ENCODE results near the gene BCAS4.

BCAS4 gene

GRCh38 chr20:50903353-50904051 is 108.6 kb downstream of the BCAS4 start:
- DNase-seq (ENCODE audit: low spot score) (no peak), FAIRE-seq (no peak)

DNA sequence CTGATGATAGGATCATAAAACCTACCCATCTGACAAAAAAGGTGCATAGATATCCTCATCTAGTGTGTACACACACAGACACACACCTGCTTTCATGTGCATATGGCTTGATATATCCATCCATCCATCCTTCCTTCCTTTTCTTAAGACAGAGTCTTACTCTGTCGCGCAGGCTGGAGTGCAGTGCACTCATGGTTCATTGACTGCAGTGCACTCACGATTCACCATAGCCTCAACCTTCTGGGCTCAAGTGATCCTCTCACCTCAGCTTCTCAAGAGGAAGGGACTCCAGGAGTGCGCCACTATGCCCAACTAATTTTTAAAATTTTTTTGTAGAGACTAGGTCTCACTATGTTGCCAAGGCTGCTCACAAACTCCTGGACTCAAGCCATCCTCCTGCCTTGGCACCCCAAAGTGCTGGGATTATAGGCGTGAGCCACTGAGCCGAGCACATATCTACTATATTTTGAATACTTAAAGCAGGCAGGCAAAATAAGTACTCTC is 109.3 kb downstream of the BCAS4 start:
- no peak for FAIRE-seq
- DNase-seq (ENCODE audit: low spot score): no peak

DNA sequence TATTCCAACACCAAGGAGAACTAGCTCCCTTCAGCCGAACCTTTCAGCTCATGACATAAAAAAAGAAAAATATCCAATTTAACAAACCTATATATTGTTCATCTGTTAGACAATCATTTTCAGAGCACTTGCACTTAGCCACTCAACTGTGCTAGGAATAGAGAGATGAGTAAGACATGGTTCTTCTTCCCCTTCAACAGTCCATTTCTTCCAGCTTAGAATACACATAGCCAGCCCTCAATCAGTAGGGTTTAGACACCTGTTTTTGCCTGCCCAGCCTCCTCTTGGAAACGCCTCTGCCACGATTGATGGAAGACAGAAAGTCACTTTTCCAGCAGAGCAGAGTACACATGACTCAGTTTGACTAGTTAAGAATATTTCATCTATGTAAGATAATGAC is 114.6 kb downstream of the BCAS4 start:
- DNase-seq (ENCODE audit: low spot score): no peak
- FAIRE-seq: no peak

DNA sequence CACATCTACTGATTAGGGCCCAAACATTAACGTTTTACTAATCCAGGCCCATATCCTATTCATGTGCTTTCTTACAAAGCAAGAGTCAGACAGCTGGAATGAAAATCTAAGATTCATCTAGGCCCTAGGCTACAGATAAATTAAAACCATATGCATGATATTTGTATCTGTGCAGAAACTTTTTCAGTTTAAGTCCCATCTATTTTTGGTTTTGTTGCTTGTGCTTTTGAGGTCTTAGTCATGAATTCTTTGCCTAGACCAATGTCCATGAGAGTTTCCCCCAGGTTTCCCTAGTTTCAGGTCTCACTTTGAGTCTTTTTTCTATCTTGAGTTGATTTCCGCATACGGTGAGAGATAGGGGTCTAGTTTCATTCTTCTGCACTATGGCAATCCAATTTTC is 116.2 kb downstream of the BCAS4 start:
- DNase-seq (ENCODE audit: low spot score) (no peak), FAIRE-seq (no peak)

- DNase-seq (ENCODE audit: low spot score): no peak
- FAIRE-seq: no peak
Measured at GRCh38 chr20:50911716-50912115, 116.9 kb downstream of the BCAS4 start.

DNA sequence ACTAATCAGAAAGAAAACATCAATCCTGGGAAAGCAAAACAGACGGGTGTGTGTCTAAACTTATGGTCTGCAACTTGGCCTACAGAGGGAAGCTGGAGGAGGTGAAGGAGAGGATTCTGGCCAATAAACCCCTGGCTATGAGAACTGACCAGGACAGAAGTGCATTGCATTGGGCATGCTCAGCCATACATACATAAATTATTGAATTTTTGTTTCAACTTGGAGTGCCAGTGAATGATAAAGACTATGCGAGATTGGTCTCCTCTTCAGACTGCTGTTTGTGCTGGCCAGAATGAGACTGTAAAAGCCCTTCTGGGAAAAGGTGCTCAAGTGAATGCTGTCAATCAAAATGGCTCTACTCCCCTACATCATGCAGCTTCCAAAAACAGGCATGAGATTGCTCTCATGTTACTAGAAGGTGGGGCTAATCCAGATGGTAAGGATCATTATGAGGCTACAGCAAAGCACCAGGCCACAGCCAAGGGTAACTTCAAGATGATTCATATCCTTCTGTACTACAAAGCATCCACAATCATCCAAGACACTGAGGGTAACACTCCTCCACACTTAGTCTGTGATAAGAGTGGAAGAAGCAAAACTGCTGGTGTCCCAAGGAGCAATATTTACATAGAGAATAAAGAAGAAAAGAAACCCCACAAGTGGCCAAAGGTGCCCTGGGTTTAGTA is 119.0 kb downstream of the BCAS4 start:
- DNase-seq (ENCODE audit: low spot score) (no peak), FAIRE-seq (no peak)

DNA sequence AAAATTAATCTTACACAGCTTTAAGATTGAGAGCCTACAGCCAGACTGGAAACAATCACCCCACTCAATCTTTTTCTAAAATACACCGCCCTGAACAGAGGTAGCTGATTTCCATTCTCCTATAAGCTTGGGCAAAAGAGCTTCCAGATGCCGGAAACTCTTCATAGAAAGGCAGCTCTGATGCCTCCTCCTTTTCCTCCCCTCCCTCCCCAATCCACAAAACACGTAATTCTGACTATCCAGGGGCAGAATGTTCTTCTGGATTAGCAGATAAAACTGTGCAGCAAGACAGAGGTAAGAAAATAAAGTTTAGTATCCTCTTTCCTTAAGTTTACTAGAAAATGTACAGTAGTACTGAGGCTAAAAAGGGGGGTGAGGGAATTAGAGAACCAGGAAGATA is 120.6 kb downstream of the BCAS4 start:
- FAIRE-seq: no peak
- DNase-seq (ENCODE audit: low spot score): no peak

DNA sequence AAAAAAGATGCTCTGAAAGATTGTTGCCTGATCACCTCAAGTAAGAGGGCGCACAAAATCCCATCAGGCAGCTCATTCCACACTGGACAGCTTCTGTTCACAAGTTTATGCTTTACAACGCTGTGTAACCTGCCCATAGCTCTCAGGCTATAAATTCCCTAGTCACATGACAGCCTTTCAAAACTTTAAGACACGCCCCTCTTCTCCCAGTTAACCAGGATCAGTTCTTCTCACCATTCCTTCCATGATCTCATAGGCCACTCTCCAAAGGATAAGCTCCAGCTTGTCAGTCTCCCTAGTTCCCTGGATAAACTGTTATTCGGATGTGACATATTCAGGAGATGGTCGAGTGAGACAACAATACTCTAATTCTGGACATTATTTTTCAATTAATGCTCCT is 121.4 kb downstream of the BCAS4 start:
- no peak for FAIRE-seq

DNA sequence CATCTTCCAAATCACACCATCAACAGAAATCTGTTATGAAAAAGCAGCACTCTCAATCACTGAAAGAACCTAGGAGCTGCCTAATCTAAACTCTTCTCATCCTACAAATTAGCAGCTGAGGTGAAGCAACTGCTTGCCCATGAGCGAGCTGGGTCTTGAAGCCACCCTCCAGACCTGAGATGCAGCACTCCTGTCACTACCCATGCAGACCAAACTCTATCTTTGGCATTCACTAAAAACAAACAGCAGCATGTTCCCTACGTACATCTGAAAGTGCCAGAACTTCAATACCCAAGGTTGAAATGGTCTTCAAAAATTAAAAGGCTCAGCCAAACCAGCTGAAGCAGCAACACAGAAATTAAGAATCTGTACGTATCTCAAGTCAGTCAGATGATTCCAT is 122.1 kb downstream of the BCAS4 start:
- DNase-seq (ENCODE audit: low spot score) (no peak), FAIRE-seq (peak; percentile 40)

More for the DNA sequence above, 121.4 kb downstream of the BCAS4 start:
- DNase-seq (ENCODE audit: low spot score): no peak

DNA sequence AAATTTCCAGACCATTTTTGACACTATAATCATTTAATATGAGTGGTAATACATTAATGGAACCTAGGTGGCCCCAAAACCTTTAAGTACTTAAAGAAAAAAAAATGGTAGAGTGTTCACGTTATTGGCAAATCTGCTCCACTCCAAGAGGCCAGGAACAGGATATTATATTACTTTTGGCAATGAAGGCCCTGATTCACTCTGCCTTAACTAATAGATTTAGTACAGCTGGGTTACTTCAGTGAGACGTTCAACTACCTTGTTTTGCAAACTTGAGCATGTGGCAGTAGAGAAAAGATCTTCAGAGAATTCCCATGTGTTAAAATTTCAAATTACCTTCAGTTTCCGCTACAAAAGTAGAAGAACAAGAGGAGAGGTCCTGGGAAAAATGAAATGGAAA is 123.5 kb downstream of the BCAS4 start:
- no peak for FAIRE-seq
- DNase-seq (ENCODE audit: low spot score): no peak

DNA sequence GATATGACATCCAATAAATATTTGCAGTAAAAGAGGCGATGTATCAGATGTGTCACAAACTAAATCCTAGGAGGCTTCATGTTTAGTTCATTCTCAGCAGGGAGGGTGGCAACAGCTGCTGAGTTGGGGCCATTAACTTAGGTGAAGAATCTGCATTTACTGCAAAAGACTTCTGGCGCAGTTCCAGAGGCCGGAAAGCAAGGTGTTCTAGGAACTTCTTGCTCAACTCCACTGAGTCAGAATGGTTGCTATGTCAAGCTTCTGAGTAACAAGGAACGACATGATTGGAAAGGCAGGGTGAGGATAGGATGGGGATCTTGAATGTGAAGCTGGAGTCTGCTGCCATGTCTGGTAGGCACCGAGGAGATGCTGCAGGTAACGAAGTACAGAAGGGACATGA is 124.7 kb downstream of the BCAS4 start:
- DNase-seq (ENCODE audit: low spot score) (no peak), FAIRE-seq (no peak)

DNA sequence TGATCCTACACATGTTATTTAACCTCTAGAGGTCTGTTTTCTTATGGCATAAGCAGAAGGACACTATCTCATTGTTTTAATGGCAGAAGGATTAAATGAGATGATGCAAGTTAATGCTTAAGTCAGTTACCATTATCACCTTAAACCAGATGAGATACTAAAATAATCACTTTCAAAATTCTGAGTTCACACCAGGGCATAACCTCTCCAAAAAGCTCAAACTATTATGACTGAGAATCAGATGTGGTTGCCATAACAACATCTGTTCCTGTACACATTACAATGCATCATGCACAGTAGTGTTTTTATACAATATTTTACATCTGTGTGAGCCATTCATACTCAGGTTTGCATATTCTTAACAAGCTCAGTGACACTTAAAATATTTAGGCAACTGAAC is 126.1 kb downstream of the BCAS4 start:
- no peak for FAIRE-seq
- no peak for DNase-seq (ENCODE audit: low spot score)

GRCh38 chr20:50921803-50922501 is 127.1 kb downstream of the BCAS4 start:
- FAIRE-seq: no peak
- DNase-seq (ENCODE audit: low spot score): no peak

DNA sequence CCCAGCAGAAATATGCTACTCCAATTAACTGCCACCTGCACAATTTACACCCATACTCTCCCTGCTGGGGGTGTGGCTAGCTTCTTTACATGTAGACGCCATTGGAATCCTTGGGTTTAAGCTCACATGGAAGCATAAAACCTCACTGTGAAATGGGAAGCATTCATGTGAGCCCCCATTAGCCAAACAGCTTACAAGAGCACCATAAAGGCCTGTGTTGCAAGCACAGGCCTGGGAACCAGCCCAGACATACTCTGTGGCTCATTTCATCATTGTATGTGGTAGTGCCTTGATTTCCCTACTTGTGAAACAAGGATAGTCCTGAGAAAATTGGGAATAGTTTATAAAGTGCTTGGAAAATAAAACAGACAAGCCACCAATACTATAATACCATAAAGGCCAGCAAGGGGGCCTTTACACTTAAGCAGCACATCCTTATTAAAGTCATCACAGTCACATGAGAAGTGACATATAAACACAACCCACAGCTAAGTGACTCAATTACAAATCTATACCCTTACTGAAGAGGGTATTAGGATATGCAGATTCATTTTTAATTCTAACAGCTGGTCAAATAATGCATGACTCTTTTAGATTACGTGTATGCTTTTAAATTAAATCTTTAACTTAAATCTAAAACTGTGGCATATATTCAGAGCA is 129.5 kb downstream of the BCAS4 start:
- no peak for DNase-seq (ENCODE audit: low spot score)
- no peak for FAIRE-seq

DNA sequence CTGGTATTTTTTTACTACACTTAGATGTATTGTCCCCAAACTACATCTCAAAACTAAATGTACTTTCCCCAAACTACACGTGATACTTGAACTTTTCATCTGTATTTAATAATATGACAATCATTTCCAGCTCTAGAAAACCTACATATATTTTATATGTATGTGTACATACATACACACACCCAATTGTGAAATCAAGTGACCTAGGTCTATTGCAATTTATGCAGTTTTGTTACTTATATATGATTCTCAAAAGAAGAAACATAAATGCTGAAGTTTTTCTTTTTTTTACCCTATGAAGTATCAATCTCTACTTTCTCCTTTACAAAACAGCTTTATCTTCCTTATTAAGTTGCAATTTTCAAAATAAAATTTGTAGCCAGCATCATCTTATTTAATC is 131.7 kb downstream of the BCAS4 start:
- DNase-seq (ENCODE audit: low spot score) (no peak), FAIRE-seq (no peak)
